Measurements from ENCODE around the gene NCAPH2.

Gene NCAPH2

DNA sequence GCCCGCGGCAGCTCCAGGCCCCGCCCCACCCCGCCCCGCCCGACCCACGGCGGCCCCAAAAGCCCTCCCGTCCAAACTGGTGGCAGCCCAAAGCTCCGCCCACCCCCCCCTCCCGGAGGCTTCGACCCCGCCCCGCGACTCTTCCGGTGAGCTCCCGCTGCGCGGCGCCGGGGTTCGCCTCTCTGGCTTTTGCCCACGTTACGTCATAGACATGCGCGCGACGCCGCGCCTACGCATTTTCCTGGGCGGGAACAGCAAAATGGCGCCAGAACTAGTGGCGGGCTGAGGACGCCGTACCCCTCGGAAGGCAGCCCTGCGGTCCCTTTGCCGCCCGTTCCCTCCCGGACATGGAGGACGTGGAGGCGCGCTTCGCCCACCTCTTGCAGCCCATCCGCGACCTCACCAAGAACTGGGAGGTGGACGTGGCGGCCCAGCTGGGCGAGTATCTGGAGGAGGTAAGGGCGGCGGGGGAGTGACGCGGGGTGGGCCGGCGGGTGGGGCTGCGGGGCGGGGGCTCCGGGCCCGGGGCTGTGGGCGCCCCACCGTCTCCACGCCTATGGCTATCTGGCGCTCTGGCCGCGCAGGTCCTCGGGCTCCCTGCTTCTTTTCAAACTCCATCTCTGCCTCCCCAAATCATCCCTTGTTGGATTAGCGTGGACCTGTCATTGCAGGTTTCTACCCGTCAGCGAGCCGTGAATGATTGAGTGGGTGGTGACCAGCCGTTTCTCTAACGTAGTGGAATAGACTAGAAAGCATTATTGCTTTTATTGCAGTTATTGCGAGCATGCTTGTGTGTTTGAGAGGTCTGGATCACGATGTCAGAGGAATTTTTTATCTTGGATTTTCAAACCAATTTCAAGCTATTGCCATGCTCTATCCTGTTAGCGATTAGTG, at the start of gene NCAPH2:
Gene NCAPH2, plus strand, starts transcription at position 234 of the 894 bp plus-strand sequence. Its CDS starts 114 bp downstream, at position 348.
- H3K4me3 ChIP-seq (ENCODE audit: low read length), result peak within 1 kb of the TSS; percentile 93
- peak; percentile 82 for DNase-seq (ENCODE audit: low read depth)
- TF ChIP-seq, protein P1, sequence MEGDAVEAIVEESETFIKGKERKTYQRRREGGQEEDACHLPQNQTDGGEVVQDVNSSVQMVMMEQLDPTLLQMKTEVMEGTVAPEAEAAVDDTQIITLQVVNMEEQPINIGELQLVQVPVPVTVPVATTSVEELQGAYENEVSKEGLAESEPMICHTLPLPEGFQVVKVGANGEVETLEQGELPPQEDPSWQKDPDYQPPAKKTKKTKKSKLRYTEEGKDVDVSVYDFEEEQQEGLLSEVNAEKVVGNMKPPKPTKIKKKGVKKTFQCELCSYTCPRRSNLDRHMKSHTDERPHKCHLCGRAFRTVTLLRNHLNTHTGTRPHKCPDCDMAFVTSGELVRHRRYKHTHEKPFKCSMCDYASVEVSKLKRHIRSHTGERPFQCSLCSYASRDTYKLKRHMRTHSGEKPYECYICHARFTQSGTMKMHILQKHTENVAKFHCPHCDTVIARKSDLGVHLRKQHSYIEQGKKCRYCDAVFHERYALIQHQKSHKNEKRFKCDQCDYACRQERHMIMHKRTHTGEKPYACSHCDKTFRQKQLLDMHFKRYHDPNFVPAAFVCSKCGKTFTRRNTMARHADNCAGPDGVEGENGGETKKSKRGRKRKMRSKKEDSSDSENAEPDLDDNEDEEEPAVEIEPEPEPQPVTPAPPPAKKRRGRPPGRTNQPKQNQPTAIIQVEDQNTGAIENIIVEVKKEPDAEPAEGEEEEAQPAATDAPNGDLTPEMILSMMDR (conservative IDR thresholded peaks at IDR 0.05; ENCODE audit: low read depth, low read length), result no peak

DNA sequence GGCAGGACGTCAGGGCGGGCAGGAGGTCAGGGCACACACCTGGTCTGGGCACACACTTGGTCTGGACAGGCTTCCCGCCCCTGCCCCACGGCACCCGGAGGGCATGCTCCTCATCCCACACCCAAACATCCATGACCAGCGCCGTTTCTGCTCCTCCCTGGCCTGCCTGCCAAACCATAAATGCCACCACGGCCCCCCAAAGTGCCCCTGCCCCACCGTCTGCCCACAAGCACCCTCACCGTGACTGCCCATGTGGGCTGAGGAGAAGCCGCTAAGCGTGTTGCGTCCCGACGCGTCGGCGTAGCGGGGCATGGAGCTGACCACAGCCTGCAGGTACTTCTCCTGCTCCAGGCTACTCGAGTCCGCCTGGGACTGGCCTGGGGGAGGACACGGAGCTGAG, 49.0 kb upstream of the NCAPH2 start:
- no peak for DNase-seq (ENCODE audit: low read depth)
- H3K4me3 ChIP-seq (ENCODE audit: low read length), result no peak overlapping the region
- TF ChIP-seq, protein P1 (conservative IDR thresholded peaks at IDR 0.05; ENCODE audit: low read depth, low read length), result no peak

DNA sequence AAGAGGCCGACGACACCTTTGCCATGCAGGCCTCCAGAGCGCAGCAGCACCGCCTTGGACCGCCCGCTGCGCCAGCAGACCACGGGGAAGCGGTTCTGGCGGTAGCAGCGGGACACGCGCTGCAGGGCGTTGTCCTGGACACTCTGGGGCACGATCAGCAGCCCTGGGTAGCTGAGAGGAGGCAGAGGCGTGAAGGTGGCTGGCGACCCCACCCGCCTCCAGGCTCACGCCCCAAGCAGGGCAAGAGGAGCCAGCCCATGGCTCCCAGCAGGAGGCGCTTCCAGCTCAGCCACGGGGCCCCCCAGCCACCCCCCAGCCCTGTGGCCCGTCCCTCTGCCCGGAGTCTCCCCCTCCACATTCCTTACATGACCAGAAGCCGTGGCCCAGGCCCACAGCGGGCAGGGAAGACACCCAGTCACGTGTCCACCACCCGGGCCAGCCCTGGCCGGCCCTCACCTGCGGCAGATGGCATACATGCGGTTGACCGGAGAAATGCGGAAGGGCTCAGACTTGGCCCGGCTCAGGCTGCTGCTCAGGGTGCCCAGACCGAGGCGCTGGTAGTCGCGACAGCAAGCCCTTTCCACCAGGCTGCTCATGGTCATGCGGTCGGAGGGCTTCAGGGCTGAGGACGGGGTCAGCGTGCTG, 48.4 kb upstream of the NCAPH2 start:
- H3K4me3 ChIP-seq (ENCODE audit: low read length), result no peak overlapping the region
- DNase-seq (ENCODE audit: low read depth), result no peak
- TF ChIP-seq, protein P1 (conservative IDR thresholded peaks at IDR 0.05; ENCODE audit: low read depth, low read length), result no peak

DNA sequence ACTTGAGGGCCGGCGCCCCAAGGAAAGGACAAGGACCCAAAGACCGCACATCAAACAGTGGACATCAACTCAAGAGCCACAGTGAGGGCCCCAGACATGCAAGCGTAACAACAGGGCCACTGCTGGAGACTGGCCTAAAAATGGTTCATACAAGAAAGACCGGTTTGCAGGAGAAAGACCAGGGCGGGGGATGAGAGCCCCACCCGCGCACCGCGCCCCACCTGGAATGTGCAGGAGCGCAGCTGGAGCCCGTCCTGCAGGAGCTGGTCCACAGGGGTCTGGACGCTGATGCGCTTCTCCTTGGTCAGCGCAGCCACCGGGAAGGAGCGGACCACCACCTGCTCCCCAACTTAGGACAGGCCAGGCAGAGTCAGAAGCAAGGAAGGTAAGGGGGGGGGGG, 47.1 kb upstream of the NCAPH2 start:
- DNase-seq (ENCODE audit: low read depth), result no peak
- TF ChIP-seq, protein P1 (conservative IDR thresholded peaks at IDR 0.05; ENCODE audit: low read depth, low read length), result no peak
- H3K4me3 ChIP-seq (ENCODE audit: low read length), result no peak overlapping the region

DNA sequence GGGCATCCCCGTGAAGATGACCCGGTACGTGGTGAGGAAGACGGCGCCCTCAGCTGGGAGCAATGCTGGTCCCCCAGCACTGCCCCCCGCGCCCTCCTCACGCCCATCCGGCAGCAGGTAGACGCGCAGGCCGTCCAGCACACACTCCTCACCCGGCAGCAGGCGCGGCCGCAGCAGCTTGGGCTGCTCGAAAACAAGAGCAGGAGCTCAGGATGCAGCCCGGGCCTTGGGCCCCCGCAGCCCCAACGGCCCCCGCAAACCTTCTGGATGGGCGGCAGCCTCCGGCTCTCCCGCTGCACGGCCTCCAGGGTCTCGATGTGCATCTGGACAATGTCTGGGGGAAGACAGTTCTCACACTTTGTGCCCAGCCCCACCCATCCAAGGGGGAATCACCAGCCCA, 46.5 kb upstream of the NCAPH2 start:
- no peak overlapping the region for H3K4me3 ChIP-seq (ENCODE audit: low read length)
- TF ChIP-seq, protein P1 (conservative IDR thresholded peaks at IDR 0.05; ENCODE audit: low read depth, low read length), result no peak
- DNase-seq (ENCODE audit: low read depth), result no peak

DNA sequence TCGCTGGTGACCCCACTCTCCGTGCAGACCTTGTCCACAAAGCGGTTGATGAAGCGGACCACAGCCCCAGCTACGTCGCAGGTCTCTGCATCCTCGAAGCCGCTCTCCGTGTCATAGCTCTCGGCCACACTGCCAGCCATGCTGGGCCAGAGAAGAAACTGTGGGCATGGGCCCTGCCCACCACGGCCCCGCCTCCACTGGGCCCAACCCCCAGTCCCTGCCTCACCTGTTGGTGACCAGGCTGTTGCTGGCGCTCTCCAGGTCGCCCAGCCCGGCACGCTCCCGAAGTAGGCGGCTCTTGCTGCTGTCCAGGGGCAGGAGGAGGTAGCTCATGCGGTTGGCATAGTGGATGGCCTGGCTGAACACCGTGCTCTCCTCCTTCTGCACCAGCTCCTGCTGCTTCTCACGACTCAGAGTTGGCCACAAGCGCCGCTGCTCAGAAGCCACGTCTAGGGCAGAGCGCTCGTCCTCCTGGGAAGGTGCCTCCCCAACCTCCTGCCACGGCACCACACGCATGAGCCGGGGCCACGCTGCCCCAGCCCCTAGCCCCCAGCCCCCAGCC, 46.0 kb upstream of the NCAPH2 start:
- H3K4me3 ChIP-seq (ENCODE audit: low read length), result no peak overlapping the region
- DNase-seq (ENCODE audit: low read depth), result no peak
- TF ChIP-seq, protein P1 (conservative IDR thresholded peaks at IDR 0.05; ENCODE audit: low read depth, low read length), result no peak
